Cardiac septum (tissue), 1 donor: ENCODE results near the gene OR3A2. TPM values are rescaled to one million over a fixed set of nuclear protein-coding genes. Genes with fewer than 3 reads are reported as not detected.
"Not testable (repeated sequence)": the region's sequence is repeated elsewhere in the genome, so short reads cannot be mapped to it uniquely, and the experiment has no call there.

Source experiments
- DNase-seq: peaks from one replicate; pipeline ENCODE4 v3.0.0-alpha.2; 2020; ENCODE audit warnings: low spot score
- intact Hi-C: fragments of 100-400 bp; cut with DNase I; formaldehyde crosslinking; loops from one replicate; pipeline ENCODE4 v1.14.0; 2022
- total RNA-seq: library from RNA; stranded (reverse); fragmentation: NEBNext Ultra II Directional; extraction: Animal tissue kit (Norgen Biotek cat#: 25700); gene quantifications from one replicate; pipeline ENCODE4 v1.2.1, GENCODE V29; 2021
- donor health status: DM: no; HTN: no; CAD: no.

Gene OR3A2
- total RNA-seq, 1 donor from 2014 or later: not detected

GRCh38 chr17:3298260-3298659 lies 87.8 kb downstream of the OR3A2 start, which contains the start of gene OR3A1:
Gene OR3A1, minus strand, starts transcription at chr17:3298360. Its CDS starts 5,778 bp downstream, at chr17:3292582.
- intact Hi-C loops: no loop called here
- no peak for DNase-seq

GRCh38 chr17:3295632-3296031 lies 90.5 kb downstream of the OR3A2 start:
- intact Hi-C loops: no loop called here

GRCh38 chr17:3293548-3293947 lies 92.6 kb downstream of the OR3A2 start:
- intact Hi-C loops, DNase-seq: not testable (repeated sequence)

More at GRCh38 chr17:3295632-3296031, 90.5 kb downstream of the OR3A2 start:
- no peak for DNase-seq

DNA sequence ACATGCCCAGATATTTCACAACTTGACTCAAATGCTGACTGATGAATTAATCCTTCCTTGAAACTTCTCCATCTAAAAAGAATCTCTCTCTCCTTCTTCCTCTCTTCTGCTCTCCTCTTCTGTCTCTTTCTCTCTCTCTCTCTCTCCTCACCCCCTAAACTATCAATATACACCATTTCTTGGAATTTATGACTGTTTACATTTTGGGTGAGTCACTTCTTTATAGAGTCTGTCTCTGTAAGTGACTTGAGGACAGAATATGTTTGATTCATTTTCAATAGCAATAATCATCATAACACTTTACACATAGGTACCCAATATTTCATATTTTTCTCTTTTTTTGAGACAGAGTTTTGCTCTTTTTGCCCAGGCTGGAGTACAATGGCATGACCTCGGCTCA lies 103.2 kb downstream of the OR3A2 start:
- DNase-seq: no peak
- intact Hi-C loops: no loop called here

DNA sequence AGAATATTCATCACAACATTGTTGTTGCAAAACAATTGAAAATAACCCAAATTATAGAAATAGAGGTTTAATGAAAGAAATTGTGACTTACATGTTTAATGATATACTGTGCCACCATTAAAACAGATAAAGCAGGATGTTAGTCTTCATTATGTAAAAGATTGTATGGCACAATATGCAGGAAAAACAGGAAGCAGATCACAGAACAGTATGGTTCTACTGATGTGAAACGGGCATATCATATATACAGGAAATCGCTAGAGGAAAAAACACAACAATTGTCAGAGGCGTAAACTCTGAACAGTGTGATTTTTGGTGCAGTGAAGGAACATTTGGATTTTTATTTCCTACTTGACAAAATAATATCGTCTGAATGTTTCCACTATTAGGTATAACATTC lies 110.0 kb downstream of the OR3A2 start:
- DNase-seq: no peak
- intact Hi-C loops: no loop called here

GRCh38 chr17:3271072-3271848 lies 114.8 kb downstream of the OR3A2 start:
- intact Hi-C loops: no loop called here
- DNase-seq: no peak

- intact Hi-C loops: no loop called here
- DNase-seq: no peak
Observed at GRCh38 chr17:3260600-3260999, 125.5 kb downstream of the OR3A2 start.

- intact Hi-C loops: no loop called here
- no peak for DNase-seq
Observed at GRCh38 chr17:3260163-3260562, 125.9 kb downstream of the OR3A2 start.

DNA sequence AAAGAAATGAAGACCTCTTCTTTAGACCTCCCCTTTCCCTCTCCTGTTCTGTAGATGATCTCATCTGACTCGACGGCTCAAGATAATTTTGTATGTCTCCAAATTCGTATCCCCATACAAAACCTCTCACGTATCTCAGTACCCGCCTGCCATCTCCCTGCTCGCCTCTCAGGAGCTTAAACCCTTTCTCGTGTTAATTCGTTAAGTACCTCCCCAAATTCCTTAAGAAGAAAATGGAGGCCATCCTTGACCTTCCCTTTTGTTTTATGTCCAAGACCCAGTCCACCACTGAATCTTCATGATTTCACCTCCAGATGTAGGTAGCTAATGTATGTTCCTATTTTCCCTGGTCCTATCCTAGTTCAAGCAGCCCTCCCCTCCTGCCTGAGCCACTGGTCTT lies 129.5 kb downstream of the OR3A2 start:
- intact Hi-C loops: no loop called here
- DNase-seq: no peak

GRCh38 chr17:3249013-3249412 lies 137.1 kb downstream of the OR3A2 start:
- intact Hi-C loops, DNase-seq: not testable (repeated sequence)

- intact Hi-C loops, DNase-seq: not testable (repeated sequence)
Observed at GRCh38 chr17:3244841-3245240, 141.3 kb downstream of the OR3A2 start.

- DNase-seq, intact Hi-C loops: not testable (repeated sequence)
Observed at GRCh38 chr17:3241044-3241443, 145.1 kb downstream of the OR3A2 start.

DNA sequence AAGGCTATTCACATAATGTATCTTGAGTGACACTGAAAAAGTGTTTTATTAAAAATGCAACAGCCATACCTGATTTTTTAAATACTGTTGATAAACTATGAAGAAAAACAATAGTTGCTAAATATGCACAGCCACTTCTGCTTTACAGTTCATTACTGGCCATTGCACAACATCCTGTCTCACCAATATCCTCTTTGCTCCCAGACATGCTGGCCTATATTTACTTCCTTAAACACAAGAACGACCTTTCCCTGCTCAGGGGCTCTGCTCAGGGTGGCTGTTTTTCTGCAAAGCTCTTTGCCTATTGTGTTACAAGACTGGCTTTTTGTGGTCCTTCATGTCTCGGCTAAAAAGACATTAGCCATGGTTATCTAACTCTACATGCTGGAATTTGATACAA lies 147.4 kb downstream of the OR3A2 start:
- DNase-seq, intact Hi-C loops: not testable (repeated sequence)

GRCh38 chr17:3232300-3232699 lies 153.8 kb downstream of the OR3A2 start:
- intact Hi-C loops, DNase-seq: not testable (repeated sequence)

Other genes starting within 250 kb of the OR3A2 start
- gene OR1A2, start 188.8 kb downstream of the OR3A2 start, total RNA-seq: not detected
- not detected for gene OR1A1, start 178.6 kb downstream of the OR3A2 start, total RNA-seq
- gene OR3A1, start 87.9 kb downstream of the OR3A2 start, total RNA-seq: not detected
- not detected for gene OR1E1, start 12.1 kb upstream of the OR3A2 start, total RNA-seq
- not detected for gene OR3A3, start 25.1 kb upstream of the OR3A2 start, total RNA-seq
- not detected for gene OR1E2, start 47.5 kb upstream of the OR3A2 start, total RNA-seq
- gene SPATA22, start 85.5 kb upstream of the OR3A2 start, total RNA-seq: not detected
- gene ASPA, start 89.7 kb upstream of the OR3A2 start, total RNA-seq: 0.94 TPM
- gene TRPV3, start 171.5 kb upstream of the OR3A2 start, total RNA-seq: 1.0 TPM
- gene TRPV1, start 223.1 kb upstream of the OR3A2 start, total RNA-seq: 4.8 TPM
- gene SHPK, start 249.9 kb upstream of the OR3A2 start, total RNA-seq: 4.8 TPM